Effector memory CD4-positive, alpha-beta T cell (primary cell): ENCODE results near the gene PAK5.

Experiments used
- DNase-seq, 3 donors: peaks; one replicate each; pipeline ENCODE4 v3.0.0-alpha.2; 2020
- H3K27ac ChIP-seq: 2 replicates; pipeline ENCODE4 v1.7.0; 2013; ENCODE audit warnings: mild to moderate bottlenecking, low read length, moderate library complexity; ENCODE audit not compliant: insufficient read depth, poor library complexity, severe bottlenecking
- H3K27me3 ChIP-seq: replicated peaks from 2 replicates; pipeline ENCODE4 v1.7.0; 2013; ENCODE audit warnings: mild to moderate bottlenecking, low read length; ENCODE audit not compliant: insufficient read depth, control insufficient read depth, poor library complexity, severe bottlenecking
- H3K36me3 ChIP-seq: 2 replicates; pipeline ENCODE4 v1.7.0; 2013; ENCODE audit warnings: mild to moderate bottlenecking, low read length, moderate library complexity; ENCODE audit not compliant: control insufficient read depth, insufficient read depth
- H3K4me1 ChIP-seq: 2 replicates; pipeline ENCODE4 v1.7.0; 2013; ENCODE audit warnings: low read length, mild to moderate bottlenecking; ENCODE audit not compliant: control insufficient read depth, insufficient read depth, poor library complexity, severe bottlenecking
- H3K4me3 ChIP-seq: 2 replicates; pipeline ENCODE4 v1.7.0; 2013; ENCODE audit warnings: low read length, low read depth, mild to moderate bottlenecking; ENCODE audit not compliant: insufficient read depth, poor library complexity, severe bottlenecking
- H3K9me3 ChIP-seq: 2 replicates; pipeline ENCODE4 v1.7.0; 2013; ENCODE audit warnings: mild to moderate bottlenecking, low read length, moderate library complexity; ENCODE audit not compliant: control insufficient read depth

The PAK5 gene

GRCh38 chr20:9699181-9699580, 139.7 kb downstream of the PAK5 start:
- Histone ChIP-seq H3K4me1 (no peaks in the 10 kb centered on the region), H3K4me3 (no peak overlapping the region), H3K9me3 (no peaks in the 10 kb centered on the region), H3K27me3 (no peaks in the 10 kb centered on the region), H3K27ac (no peak overlapping the region), H3K36me3 (no peaks in the 10 kb centered on the region)
- DNase-seq: no peak

GRCh38 chr20:9689041-9689440, 149.8 kb downstream of the PAK5 start:
- no peaks in the 10 kb centered on the region for H3K27me3 ChIP-seq
- no peak overlapping the region for H3K27ac ChIP-seq
- no peaks in the 10 kb centered on the region for H3K9me3 ChIP-seq
- DNase-seq: no peak
- H3K4me3 ChIP-seq: no peak overlapping the region
- no peaks in the 10 kb centered on the region for H3K4me1 ChIP-seq
- no peaks in the 10 kb centered on the region for H3K36me3 ChIP-seq

- no peak for DNase-seq
- Histone ChIP-seq H3K27me3 (no peaks in the 10 kb centered on the region), H3K9me3 (no peaks in the 10 kb centered on the region), H3K4me3 (no peak overlapping the region), H3K36me3 (no peaks in the 10 kb centered on the region), H3K27ac (no peak overlapping the region), H3K4me1 (no peaks in the 10 kb centered on the region)
These were observed 152.0 kb downstream of the PAK5 start for GRCh38 chr20:9686866-9687265.

- Histone ChIP-seq H3K27ac (no peak overlapping the region), H3K4me1 (no peaks in the 10 kb centered on the region), H3K4me3 (no peak overlapping the region), H3K36me3 (no peaks in the 10 kb centered on the region), H3K9me3 (no peaks in the 10 kb centered on the region), H3K27me3 (no peaks in the 10 kb centered on the region)
- DNase-seq: no peak
These were observed 152.4 kb downstream of the PAK5 start for GRCh38 chr20:9686455-9686854.

- Histone ChIP-seq H3K9me3 (no peaks in the 10 kb centered on the region), H3K27ac (no peak overlapping the region), H3K36me3 (no peaks in the 10 kb centered on the region), H3K27me3 (no peaks in the 10 kb centered on the region), H3K4me3 (no peak overlapping the region), H3K4me1 (no peaks in the 10 kb centered on the region)
- no peak for DNase-seq
These were observed 152.9 kb downstream of the PAK5 start for GRCh38 chr20:9686001-9686400.

- no peaks in the 10 kb centered on the region for H3K36me3 ChIP-seq
- H3K27me3 ChIP-seq: no peaks in the 10 kb centered on the region
- no peak for DNase-seq
- no peaks in the 10 kb centered on the region for H3K4me1 ChIP-seq
- no peak overlapping the region for H3K4me3 ChIP-seq
- H3K27ac ChIP-seq: no peak overlapping the region
- H3K9me3 ChIP-seq: no peaks in the 10 kb centered on the region
These were observed 153.9 kb downstream of the PAK5 start for GRCh38 chr20:9685011-9685410.

- Histone ChIP-seq H3K9me3 (no peaks in the 10 kb centered on the region), H3K4me1 (no peaks in the 10 kb centered on the region), H3K36me3 (no peaks in the 10 kb centered on the region), H3K27ac (no peak overlapping the region), H3K27me3 (no peaks in the 10 kb centered on the region), H3K4me3 (no peak overlapping the region)
- no peak for DNase-seq
These were observed 161.7 kb downstream of the PAK5 start for GRCh38 chr20:9677100-9677623.

GRCh38 chr20:9672981-9673380, 165.9 kb downstream of the PAK5 start:
- no peak for DNase-seq
- Histone ChIP-seq H3K4me3 (no peak overlapping the region), H3K9me3 (no peaks in the 10 kb centered on the region), H3K27me3 (no peaks in the 10 kb centered on the region), H3K4me1 (no peaks in the 10 kb centered on the region), H3K27ac (no peak overlapping the region), H3K36me3 (no peaks in the 10 kb centered on the region)

- H3K36me3 ChIP-seq: no peaks in the 10 kb centered on the region
- H3K27ac ChIP-seq: no peak overlapping the region
- no peak for DNase-seq
- no peaks in the 10 kb centered on the region for H3K27me3 ChIP-seq
- no peaks in the 10 kb centered on the region for H3K9me3 ChIP-seq
- H3K4me3 ChIP-seq: no peak overlapping the region
- no peaks in the 10 kb centered on the region for H3K4me1 ChIP-seq
These were observed 166.8 kb downstream of the PAK5 start for GRCh38 chr20:9672027-9672426.

GRCh38 chr20:9668381-9668780, 170.5 kb downstream of the PAK5 start:
- Histone ChIP-seq H3K27me3 (no peaks in the 10 kb centered on the region), H3K4me3 (no peak overlapping the region), H3K27ac (no peak overlapping the region), H3K4me1 (no peaks in the 10 kb centered on the region), H3K36me3 (no peaks in the 10 kb centered on the region), H3K9me3 (no peaks in the 10 kb centered on the region)
- no peak for DNase-seq

- H3K27ac ChIP-seq: no peak overlapping the region
- H3K4me3 ChIP-seq: no peak overlapping the region
- no peaks in the 10 kb centered on the region for H3K9me3 ChIP-seq
- no peaks in the 10 kb centered on the region for H3K27me3 ChIP-seq
- no peaks in the 10 kb centered on the region for H3K36me3 ChIP-seq
- no peaks in the 10 kb centered on the region for H3K4me1 ChIP-seq
- DNase-seq: no peak
These were observed 175.5 kb downstream of the PAK5 start for GRCh38 chr20:9663423-9663822.
